ENCODE data around the gene TNFSF12.

DNA sequence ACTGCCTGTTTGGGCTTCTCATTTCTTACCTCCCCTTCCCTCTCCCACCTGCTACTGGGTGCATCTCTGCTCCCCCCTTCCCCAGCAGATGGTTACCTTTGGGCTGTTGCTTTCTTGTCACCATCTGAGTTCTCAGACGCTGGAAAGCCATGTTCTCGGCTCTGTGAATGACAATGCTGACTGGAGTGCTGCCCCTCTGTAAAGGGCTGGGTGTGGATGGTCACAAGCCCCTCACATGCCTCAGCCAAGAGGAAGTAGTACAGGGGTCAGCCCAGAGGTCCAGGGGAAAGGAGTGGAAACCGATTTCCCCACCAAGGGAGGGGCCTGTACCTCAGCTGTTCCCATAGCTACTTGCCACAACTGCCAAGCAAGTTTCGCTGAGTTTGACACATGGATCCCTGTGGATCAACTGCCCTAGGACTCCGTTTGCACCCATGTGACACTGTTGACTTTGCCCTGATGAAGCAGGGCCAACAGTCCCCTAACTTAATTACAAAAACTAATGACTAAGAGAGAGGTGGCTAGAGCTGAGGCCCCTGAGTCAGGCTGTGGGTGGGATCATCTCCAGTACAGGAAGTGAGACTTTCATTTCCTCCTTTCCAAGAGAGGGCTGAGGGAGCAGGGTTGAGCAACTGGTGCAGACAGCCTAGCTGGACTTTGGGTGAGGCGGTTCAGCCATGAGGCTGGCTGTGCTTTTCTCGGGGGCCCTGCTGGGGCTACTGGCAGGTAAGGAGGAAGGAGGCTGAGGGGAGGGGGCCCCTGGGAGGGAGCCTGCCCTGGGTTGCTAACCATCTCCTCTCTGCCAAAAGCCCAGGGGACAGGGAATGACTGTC lies 30.4 kb downstream of the TNFSF12 start, which contains the start of gene CD68:
- TF ChIP-seq CHD2 (IDR thresholded peaks at IDR 0.05; ENCODE audit: low read length, partially characterized antibody) (peak; percentile 70), RFX5 (IDR thresholded peaks at IDR 0.05) (no peak), CHD4 (IDR thresholded peaks at IDR 0.05; ENCODE audit: borderline replicate concordance) (no peak), HOXB5 (CRISPR knock-in tag; IDR thresholded peaks at IDR 0.05) (peak; percentile 67; the same call in 1 of the 2 replicates), EP300 (IDR thresholded peaks at IDR 0.05) (0 out of 5 replicates have a peak, but pooled peaks of 1 of the 2 experiments have one; percentile 32), POLR2A (IDR thresholded peaks at IDR 0.05; ENCODE audit: low read length) (no peak), HOXA7 (CRISPR knock-in tag; IDR thresholded peaks at IDR 0.05) (peak; percentile 99), ZSCAN20 (CRISPR knock-in tag; IDR thresholded peaks at IDR 0.05) (no peak), JUN (IDR thresholded peaks at IDR 0.05) (peak; percentile 95 to 98)
- TF ChIP-seq, protein P1, sequence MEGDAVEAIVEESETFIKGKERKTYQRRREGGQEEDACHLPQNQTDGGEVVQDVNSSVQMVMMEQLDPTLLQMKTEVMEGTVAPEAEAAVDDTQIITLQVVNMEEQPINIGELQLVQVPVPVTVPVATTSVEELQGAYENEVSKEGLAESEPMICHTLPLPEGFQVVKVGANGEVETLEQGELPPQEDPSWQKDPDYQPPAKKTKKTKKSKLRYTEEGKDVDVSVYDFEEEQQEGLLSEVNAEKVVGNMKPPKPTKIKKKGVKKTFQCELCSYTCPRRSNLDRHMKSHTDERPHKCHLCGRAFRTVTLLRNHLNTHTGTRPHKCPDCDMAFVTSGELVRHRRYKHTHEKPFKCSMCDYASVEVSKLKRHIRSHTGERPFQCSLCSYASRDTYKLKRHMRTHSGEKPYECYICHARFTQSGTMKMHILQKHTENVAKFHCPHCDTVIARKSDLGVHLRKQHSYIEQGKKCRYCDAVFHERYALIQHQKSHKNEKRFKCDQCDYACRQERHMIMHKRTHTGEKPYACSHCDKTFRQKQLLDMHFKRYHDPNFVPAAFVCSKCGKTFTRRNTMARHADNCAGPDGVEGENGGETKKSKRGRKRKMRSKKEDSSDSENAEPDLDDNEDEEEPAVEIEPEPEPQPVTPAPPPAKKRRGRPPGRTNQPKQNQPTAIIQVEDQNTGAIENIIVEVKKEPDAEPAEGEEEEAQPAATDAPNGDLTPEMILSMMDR (IDR thresholded peaks at IDR 0.05), result no peak
- TF ChIP-seq, protein P2, sequence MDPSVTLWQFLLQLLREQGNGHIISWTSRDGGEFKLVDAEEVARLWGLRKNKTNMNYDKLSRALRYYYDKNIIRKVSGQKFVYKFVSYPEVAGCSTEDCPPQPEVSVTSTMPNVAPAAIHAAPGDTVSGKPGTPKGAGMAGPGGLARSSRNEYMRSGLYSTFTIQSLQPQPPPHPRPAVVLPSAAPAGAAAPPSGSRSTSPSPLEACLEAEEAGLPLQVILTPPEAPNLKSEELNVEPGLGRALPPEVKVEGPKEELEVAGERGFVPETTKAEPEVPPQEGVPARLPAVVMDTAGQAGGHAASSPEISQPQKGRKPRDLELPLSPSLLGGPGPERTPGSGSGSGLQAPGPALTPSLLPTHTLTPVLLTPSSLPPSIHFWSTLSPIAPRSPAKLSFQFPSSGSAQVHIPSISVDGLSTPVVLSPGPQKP (IDR thresholded peaks at IDR 0.05; ENCODE audit: low read depth, low read length), result no peak
- TF ChIP-seq, protein P3, sequence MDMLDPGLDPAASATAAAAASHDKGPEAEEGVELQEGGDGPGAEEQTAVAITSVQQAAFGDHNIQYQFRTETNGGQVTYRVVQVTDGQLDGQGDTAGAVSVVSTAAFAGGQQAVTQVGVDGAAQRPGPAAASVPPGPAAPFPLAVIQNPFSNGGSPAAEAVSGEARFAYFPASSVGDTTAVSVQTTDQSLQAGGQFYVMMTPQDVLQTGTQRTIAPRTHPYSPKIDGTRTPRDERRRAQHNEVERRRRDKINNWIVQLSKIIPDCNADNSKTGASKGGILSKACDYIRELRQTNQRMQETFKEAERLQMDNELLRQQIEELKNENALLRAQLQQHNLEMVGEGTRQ (IDR thresholded peaks at IDR 0.05), result peak; percentile 74

Data from A549 (cell line).